ENCODE measurements around the gene KY. TPM values are rescaled to one million over a fixed set of nuclear protein-coding genes. Genes with fewer than 3 reads are reported as not detected.

Gene KY
- total and polyA plus RNA-seq, 9 of the 15 experiments (the other 6 are each of a cell fraction or from before 2014, with no cell fraction given) = not detected

DNA sequence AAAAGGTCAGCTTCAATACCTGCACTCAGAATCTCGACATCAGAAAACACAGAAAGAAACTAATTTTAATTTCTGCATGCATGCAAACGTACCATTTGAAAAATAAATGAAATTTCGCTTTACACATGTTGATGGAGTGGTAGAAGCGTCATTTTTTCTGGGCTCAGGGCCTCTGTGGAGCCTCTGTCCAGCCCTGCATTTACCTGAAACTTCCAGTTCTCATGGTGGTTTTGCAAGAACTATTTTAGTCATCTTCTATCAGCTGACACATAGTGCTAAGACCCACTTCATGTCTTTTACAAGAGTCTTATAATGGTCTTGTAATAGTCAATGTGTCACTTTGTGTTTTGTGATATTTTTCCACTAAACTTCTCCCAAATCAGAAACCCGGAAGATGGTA, 5.3 kb downstream of the KY start:
- no peaks in the 10 kb centered on the region for H3K36me3 ChIP-seq (ENCODE audit: control insufficient read depth, insufficient read depth, low read length)
- H3K27me3 ChIP-seq (ENCODE audit: control insufficient read depth in 2 of 2, insufficient read depth in 2 of 2, low read length in 2 of 2) = peaks cover 0 to 9% of the 10 kb centered on the region in 2 experiments; a peak in 2 of 5 replicates
- ChIA-PET POLR2A (no interaction called here), CTCF (ENCODE audit: low intra/inter-chr PET ratio) (no interaction called here)
- in situ Hi-C loops (cut with MboI) (no loop called here), intact Hi-C loops (cut with micrococcal nuclease) (no loop called here)
- WGBS (ENCODE audit: insufficient coverage, low coverage, missing lambda C conversion rate) = 0% methylated on average over 5 of the region's 5 CpGs
- H3K4me3 ChIP-seq = no peak overlapping the region
- DNase-seq (ENCODE audit: extremely low read depth in 1 of 4, low spot score in 3 of 4) = no peak
- no peaks in the 10 kb centered on the region; the same call in 1 of the 2 replicates for H4K20me1 ChIP-seq (replicated peaks; ENCODE audit: control insufficient read depth, insufficient read depth, low read length)
- TF ChIP-seq, protein P1, sequence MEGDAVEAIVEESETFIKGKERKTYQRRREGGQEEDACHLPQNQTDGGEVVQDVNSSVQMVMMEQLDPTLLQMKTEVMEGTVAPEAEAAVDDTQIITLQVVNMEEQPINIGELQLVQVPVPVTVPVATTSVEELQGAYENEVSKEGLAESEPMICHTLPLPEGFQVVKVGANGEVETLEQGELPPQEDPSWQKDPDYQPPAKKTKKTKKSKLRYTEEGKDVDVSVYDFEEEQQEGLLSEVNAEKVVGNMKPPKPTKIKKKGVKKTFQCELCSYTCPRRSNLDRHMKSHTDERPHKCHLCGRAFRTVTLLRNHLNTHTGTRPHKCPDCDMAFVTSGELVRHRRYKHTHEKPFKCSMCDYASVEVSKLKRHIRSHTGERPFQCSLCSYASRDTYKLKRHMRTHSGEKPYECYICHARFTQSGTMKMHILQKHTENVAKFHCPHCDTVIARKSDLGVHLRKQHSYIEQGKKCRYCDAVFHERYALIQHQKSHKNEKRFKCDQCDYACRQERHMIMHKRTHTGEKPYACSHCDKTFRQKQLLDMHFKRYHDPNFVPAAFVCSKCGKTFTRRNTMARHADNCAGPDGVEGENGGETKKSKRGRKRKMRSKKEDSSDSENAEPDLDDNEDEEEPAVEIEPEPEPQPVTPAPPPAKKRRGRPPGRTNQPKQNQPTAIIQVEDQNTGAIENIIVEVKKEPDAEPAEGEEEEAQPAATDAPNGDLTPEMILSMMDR (IDR thresholded peaks at IDR 0.05 in 2 of 3, conservative IDR thresholded peaks at IDR 0.05 in 1 of 3; ENCODE audit: insufficient read depth in 2 of 3, low read depth in 1 of 3, low read length in 3 of 3) = no peak
- TF ChIP-seq CBFA2T2 (conservative IDR thresholded peaks at IDR 0.05) (no peak), MCM5 (IDR thresholded peaks at IDR 0.05; ENCODE audit: low read depth) (no peak), MXI1 (IDR thresholded peaks at IDR 0.05; ENCODE audit: low read depth, low read length) (no peak), RFX7 (CRISPR knock-in tag; IDR thresholded peaks at IDR 0.05) (no peak), ZNF445 (CRISPR knock-in tag; IDR thresholded peaks at IDR 0.05; ENCODE audit: low read depth) (no peak), PCBP2 (IDR thresholded peaks at IDR 0.05; ENCODE audit: low read depth, low read length, poor library complexity, severe bottlenecking) (no peak), MCM3 (IDR thresholded peaks at IDR 0.05) (no peak), STAT5A (IDR thresholded peaks at IDR 0.05; ENCODE audit: borderline replicate concordance, low read length) (no peak), MTF1 (CRISPR knock-in tag; IDR thresholded peaks at IDR 0.05; ENCODE audit: borderline replicate concordance) (no peak), PYGO2 (tag; IDR thresholded peaks at IDR 0.05) (no peak)
- no peaks in the 10 kb centered on the region for H3K79me2 ChIP-seq (ENCODE audit: control insufficient read depth, insufficient read depth, low read length)
- H3K27ac ChIP-seq (ENCODE audit: extremely low read depth, low read depth, low read length) = no peak overlapping the region
- no peaks in the 10 kb centered on the region; a peak in 1 of 5 replicates for H3K4me1 ChIP-seq (replicated peaks in 1 of 2; ENCODE audit: control insufficient read depth in 2 of 2, insufficient read depth in 2 of 2, low read length in 2 of 2)
- no TSS peak for BruUV-seq (replicated peaks)
- FAIRE-seq = no peak
- H2AFZ ChIP-seq (ENCODE audit: low read depth, low read length) = no peak overlapping the region
- H3K9me3 ChIP-seq (replicated peaks; ENCODE audit: control insufficient read depth, insufficient read depth, low read depth, low read length) = no peaks in the 10 kb centered on the region
- H3K4me2 ChIP-seq (ENCODE audit: insufficient read depth, low read length) = no peak overlapping the region
- ATAC-seq = no peak
- H3K9me1 ChIP-seq (ENCODE audit: control insufficient read depth, insufficient read depth, low read length) = no peaks in the 10 kb centered on the region
- H3K9ac ChIP-seq (ENCODE audit: insufficient read depth in 1 of 2, low read depth in 2 of 2, low read length in 2 of 2) = no peak overlapping the region

All from K562 (cell line).